ENCODE data around the gene PRPS1L1. TPM values are rescaled to one million over a fixed set of nuclear protein-coding genes. Genes with fewer than 3 reads are reported as not detected.

Gene PRPS1L1
- total RNA-seq, 1 experiment from 2014 or later = not detected

DNA sequence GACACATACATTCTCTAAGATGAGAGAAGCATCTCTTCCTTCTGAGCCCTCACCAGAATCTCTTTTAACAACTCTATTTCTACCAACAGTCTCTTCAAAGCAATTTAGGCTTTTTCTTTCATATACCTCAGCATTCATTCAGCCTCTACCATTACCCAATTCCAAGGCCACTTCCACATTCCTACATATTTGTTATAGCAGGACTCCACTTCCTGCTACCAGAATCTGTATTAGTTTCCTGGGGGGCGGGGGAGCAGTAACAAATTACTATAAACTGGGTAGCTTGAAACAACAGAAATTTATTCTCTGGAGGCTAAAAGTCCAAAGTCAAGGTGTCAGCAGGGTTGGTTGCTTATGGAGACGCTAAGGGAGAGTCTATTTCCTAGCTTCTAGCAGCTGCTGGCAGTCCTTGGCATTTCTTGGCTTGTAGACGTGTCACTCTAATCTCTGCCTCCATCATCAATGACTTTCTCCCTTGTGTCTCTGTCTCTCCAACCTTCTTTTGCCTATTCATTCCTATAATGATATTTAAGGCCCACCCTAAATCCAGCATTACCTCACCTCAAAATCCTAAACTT is 7.4 kb downstream of the PRPS1L1 start:
- Histone ChIP-seq H2AFZ (ENCODE audit: low read length) (no peak overlapping the region), H3K27me3 (ENCODE audit: low read length) (no peaks in the 10 kb centered on the region), H3K36me3 (ENCODE audit: insufficient read depth, low read length) (no peaks in the 10 kb centered on the region), H3K4me2 (ENCODE audit: low read depth, low read length, poor library complexity, severe bottlenecking) (no peak overlapping the region), H3K79me2 (ENCODE audit: low read length) (no peaks in the 10 kb centered on the region), H3K9me2 (replicated peaks; ENCODE audit: insufficient read depth, low read length) (no peaks in the 10 kb centered on the region), H3K9me3 (ENCODE audit: low read length) (no peaks in the 10 kb centered on the region), H3K27ac (ENCODE audit: low read length) (no peak overlapping the region), H3K9ac (ENCODE audit: low read length) (no peak overlapping the region), H4K20me1 (ENCODE audit: insufficient read depth, low read depth, low read length) (no peaks in the 10 kb centered on the region), H3K4me3 (ENCODE audit: low read length) (no peak overlapping the region), H3K4me1 (ENCODE audit: low read length) (no peaks in the 10 kb centered on the region)
- no peak for DNase-seq

DNA sequence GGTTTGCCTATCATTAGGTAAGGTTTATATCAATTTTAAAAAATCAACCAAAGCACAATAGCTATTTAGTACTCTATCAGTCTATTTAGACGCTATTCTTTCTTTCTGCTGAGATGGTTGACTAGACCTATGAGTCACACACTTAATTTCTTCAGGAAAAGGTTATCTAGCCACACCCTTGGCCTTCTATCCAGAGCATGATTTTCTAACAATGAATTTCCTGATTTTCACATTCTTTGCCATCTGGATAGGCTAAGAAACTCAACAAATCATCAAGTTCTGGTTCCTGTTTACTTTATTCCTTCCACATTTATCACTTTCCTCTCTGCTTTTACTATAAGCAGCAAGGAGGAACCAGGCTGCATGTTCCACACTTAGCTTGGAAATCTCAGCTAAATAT is 8.1 kb downstream of the PRPS1L1 start:
- H2AFZ ChIP-seq (ENCODE audit: low read length) = no peak overlapping the region
- H3K9ac ChIP-seq (ENCODE audit: low read length) = no peak overlapping the region
- H3K4me1 ChIP-seq (ENCODE audit: low read length) = no peaks in the 10 kb centered on the region
- no peaks in the 10 kb centered on the region for H4K20me1 ChIP-seq (ENCODE audit: insufficient read depth, low read depth, low read length)
- H3K4me3 ChIP-seq (ENCODE audit: low read length) = no peak overlapping the region
- H3K4me2 ChIP-seq (ENCODE audit: low read depth, low read length, poor library complexity, severe bottlenecking) = no peak overlapping the region
- H3K79me2 ChIP-seq (ENCODE audit: low read length) = no peaks in the 10 kb centered on the region
- no peaks in the 10 kb centered on the region for H3K9me2 ChIP-seq (replicated peaks; ENCODE audit: insufficient read depth, low read length)
- DNase-seq = no peak
- no peaks in the 10 kb centered on the region for H3K27me3 ChIP-seq (ENCODE audit: low read length)
- H3K36me3 ChIP-seq (ENCODE audit: insufficient read depth, low read length) = no peaks in the 10 kb centered on the region
- H3K9me3 ChIP-seq (ENCODE audit: low read length) = no peaks in the 10 kb centered on the region
- no peak overlapping the region for H3K27ac ChIP-seq (ENCODE audit: low read length)

DNA sequence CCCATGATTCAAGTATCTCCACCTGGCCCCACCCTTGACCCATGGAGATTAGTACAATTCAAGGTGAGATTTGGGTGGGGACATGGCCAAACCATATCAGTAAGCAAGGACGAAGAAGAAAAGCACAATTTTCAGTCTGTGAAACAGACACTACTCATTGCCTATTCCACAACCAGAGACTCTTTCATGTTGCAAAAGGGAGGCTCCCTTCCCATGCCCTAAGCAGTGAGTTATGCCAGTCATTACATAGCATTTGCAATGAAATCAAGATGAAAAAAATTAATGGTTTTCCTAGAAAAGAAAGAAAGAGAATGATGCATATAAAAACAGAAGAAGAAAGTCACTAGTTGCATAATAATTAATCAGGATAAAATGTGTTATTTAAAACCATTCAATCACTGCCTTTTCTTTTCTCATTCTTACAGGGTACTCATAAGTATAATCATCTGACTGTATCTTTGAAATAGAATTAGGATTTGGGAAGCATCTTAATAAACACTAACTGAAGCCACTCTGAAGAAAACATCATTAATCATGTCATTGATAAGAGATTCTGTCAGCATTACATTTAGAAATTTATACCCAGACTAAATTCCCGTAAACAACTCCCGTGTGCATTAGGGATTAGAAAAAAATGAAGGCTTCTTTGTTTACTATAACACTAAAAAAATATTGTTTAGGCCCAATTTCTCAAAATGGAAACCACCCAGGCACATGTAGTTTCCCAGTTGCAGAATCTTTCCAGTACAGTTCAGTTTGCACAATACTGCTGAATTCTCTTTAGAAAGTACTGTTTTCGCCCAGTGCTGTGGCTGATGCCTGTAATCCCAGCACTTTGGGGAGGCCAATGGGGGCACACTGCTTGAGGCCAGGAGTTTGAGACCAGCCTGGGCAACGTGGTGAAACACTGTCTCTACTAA is 9.1 kb downstream of the PRPS1L1 start:
- no peak for DNase-seq
- H3K9me3 ChIP-seq (ENCODE audit: low read length) = no peaks in the 10 kb centered on the region
- H3K9me2 ChIP-seq (replicated peaks; ENCODE audit: insufficient read depth, low read length) = no peaks in the 10 kb centered on the region
- no peak overlapping the region for H3K4me3 ChIP-seq (ENCODE audit: low read length)
- no peaks in the 10 kb centered on the region for H3K27me3 ChIP-seq (ENCODE audit: low read length)
- H3K4me1 ChIP-seq (ENCODE audit: low read length) = no peaks in the 10 kb centered on the region
- no peak overlapping the region for H3K4me2 ChIP-seq (ENCODE audit: low read depth, low read length, poor library complexity, severe bottlenecking)
- H4K20me1 ChIP-seq (ENCODE audit: insufficient read depth, low read depth, low read length) = no peaks in the 10 kb centered on the region
- no peak overlapping the region for H3K9ac ChIP-seq (ENCODE audit: low read length)
- H2AFZ ChIP-seq (ENCODE audit: low read length) = no peak overlapping the region
- no peaks in the 10 kb centered on the region for H3K36me3 ChIP-seq (ENCODE audit: insufficient read depth, low read length)
- no peaks in the 10 kb centered on the region for H3K79me2 ChIP-seq (ENCODE audit: low read length)
- no peak overlapping the region for H3K27ac ChIP-seq (ENCODE audit: low read length)

DNA sequence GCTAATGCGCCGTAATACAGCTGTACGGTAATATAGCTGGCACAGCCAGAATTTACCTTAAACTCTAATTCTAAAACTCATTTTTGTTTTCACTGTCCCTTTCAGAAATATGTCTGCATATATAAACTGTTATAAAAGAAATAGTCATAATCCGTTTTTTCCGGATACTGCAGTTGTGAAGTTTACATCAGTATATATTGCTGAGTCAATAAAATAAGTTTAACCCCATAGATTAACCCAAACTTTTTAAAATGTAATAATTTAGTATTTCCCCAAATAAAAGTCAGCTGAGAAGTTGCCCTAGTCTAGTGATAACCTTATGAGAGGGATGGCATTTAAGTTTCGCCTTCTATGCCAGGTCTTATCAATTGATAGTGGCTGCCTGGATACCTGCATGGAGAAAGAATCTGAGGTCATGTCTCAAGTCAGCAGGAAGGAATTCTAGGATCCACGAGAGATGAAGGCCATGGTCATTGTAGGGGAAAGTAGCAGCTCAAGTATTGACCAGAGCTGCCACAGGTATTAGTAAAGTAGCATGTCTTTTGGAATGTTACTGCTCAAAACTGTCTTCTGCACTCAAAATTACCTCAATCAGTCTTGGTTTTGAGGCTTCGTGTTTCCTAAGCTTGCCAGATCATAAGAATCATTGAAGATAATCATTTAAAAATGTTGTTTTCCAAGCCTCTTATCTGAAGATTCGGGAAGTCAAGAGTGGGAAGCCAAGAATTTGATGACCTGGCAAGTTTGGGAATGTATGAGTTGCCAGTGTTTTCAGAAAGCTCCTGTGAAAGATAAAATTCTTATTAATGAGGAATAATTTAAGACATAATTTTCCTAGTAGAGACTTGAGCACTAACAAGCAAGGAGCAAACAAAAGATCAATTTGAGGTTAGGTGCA is 10.8 kb downstream of the PRPS1L1 start:
- Histone ChIP-seq H3K4me3 (ENCODE audit: low read length) (no peak overlapping the region), H3K36me3 (ENCODE audit: insufficient read depth, low read length) (no peaks in the 10 kb centered on the region), H3K9me3 (ENCODE audit: low read length) (no peaks in the 10 kb centered on the region), H4K20me1 (ENCODE audit: insufficient read depth, low read depth, low read length) (no peaks in the 10 kb centered on the region), H3K79me2 (ENCODE audit: low read length) (no peaks in the 10 kb centered on the region), H3K4me1 (ENCODE audit: low read length) (no peaks in the 10 kb centered on the region), H3K9ac (ENCODE audit: low read length) (no peak overlapping the region), H3K9me2 (replicated peaks; ENCODE audit: insufficient read depth, low read length) (no peaks in the 10 kb centered on the region), H3K4me2 (ENCODE audit: low read depth, low read length, poor library complexity, severe bottlenecking) (no peak overlapping the region), H3K27me3 (ENCODE audit: low read length) (no peaks in the 10 kb centered on the region), H3K27ac (ENCODE audit: low read length) (no peak overlapping the region), H2AFZ (ENCODE audit: low read length) (no peak overlapping the region)
- DNase-seq = no peak

DNA sequence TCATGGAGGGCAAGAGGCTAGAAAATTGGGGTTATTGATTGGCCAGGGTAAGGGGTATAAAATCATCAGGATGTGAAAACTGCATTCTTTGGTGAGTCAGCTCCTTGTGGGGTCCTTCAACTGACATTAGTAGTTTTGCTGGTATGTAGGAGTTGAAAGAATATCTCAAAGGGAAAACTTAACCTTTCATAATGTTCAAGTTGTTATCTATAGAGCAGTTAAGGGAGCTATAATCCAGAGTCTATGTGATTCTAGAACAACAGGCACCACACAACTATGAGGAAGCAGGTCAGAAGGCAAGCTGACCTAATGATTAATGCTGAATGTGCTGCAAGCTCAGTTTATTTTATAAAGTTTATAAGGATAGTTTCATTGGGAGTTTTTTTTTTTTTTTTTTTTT is 13.7 kb downstream of the PRPS1L1 start:
- Histone ChIP-seq H2AFZ (ENCODE audit: low read length) (no peak overlapping the region), H3K4me2 (ENCODE audit: low read depth, low read length, poor library complexity, severe bottlenecking) (no peak overlapping the region), H4K20me1 (ENCODE audit: insufficient read depth, low read depth, low read length) (no peaks in the 10 kb centered on the region), H3K4me3 (ENCODE audit: low read length) (no peak overlapping the region), H3K79me2 (ENCODE audit: low read length) (no peaks in the 10 kb centered on the region), H3K27ac (ENCODE audit: low read length) (no peak overlapping the region), H3K9me2 (replicated peaks; ENCODE audit: insufficient read depth, low read length) (no peaks in the 10 kb centered on the region), H3K9ac (ENCODE audit: low read length) (no peak overlapping the region), H3K27me3 (ENCODE audit: low read length) (no peaks in the 10 kb centered on the region), H3K4me1 (ENCODE audit: low read length) (no peaks in the 10 kb centered on the region), H3K36me3 (ENCODE audit: insufficient read depth, low read length) (no peaks in the 10 kb centered on the region), H3K9me3 (ENCODE audit: low read length) (no peaks in the 10 kb centered on the region)
- no peak for DNase-seq

DNA sequence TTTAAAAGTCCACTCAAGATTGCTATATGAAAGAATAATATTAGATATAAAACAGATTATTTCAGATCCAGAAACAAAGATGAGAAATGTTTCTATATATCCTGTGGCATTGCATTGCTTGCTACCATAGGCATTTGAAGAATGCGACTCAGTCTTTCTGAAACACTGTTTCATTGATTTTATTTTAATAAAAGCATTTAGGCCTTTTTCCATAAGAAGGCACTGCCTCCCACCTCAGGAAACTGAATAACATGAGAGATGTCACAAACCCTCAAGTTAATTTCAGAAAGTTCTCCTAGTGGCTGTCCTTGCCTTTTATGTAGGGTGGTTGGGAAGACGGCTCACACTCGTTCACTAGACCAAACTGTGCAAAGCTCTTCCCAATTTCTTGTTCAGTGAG is 23.3 kb downstream of the PRPS1L1 start:
- Histone ChIP-seq H3K4me3 (ENCODE audit: low read length) (no peak overlapping the region), H3K27ac (ENCODE audit: low read length) (no peak overlapping the region), H3K36me3 (ENCODE audit: insufficient read depth, low read length) (no peaks in the 10 kb centered on the region), H3K27me3 (ENCODE audit: low read length) (no peaks in the 10 kb centered on the region), H3K79me2 (ENCODE audit: low read length) (no peaks in the 10 kb centered on the region), H4K20me1 (ENCODE audit: insufficient read depth, low read depth, low read length) (no peaks in the 10 kb centered on the region), H3K9ac (ENCODE audit: low read length) (no peak overlapping the region), H3K4me1 (ENCODE audit: low read length) (no peaks in the 10 kb centered on the region), H3K4me2 (ENCODE audit: low read depth, low read length, poor library complexity, severe bottlenecking) (no peak overlapping the region), H2AFZ (ENCODE audit: low read length) (no peak overlapping the region), H3K9me2 (replicated peaks; ENCODE audit: insufficient read depth, low read length) (no peaks in the 10 kb centered on the region), H3K9me3 (ENCODE audit: low read length) (no peaks in the 10 kb centered on the region)
- DNase-seq = no peak

DNA sequence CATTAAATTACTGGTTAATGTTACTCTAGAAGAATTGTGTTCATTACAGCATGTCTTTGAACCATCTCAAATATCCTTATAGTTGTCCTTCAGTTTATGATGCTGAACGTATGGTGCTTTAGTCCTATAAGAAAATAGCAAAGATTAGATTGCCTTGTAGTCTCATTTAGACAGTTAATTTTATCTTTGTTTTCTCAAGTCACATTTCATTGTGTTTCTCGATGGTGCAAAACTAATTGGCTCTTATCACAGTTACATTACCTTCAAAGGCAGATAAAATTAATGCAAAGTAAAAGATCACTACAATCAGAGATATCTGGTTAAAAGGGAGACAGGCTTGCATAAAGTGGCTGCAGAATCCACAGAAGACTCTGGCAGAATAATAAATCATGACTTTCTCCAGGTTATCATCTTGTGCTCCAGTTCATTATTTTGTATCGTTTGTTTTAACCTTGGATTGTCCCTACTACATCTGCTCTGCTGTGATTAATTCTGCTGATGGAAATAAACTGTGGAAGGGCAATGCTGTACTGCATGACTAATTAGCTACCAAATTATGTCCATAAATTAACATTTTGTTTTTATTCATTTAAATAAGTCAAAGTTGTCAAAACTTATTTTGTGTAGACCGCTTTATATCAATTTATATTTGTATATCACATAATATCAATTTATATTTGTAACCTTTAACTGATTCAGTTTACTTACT is 24.2 kb downstream of the PRPS1L1 start:
- Histone ChIP-seq H3K9me2 (replicated peaks; ENCODE audit: insufficient read depth, low read length) (no peaks in the 10 kb centered on the region), H4K20me1 (ENCODE audit: insufficient read depth, low read depth, low read length) (no peaks in the 10 kb centered on the region), H2AFZ (ENCODE audit: low read length) (no peak overlapping the region), H3K27me3 (ENCODE audit: low read length) (no peaks in the 10 kb centered on the region), H3K4me2 (ENCODE audit: low read depth, low read length, poor library complexity, severe bottlenecking) (no peak overlapping the region), H3K36me3 (ENCODE audit: insufficient read depth, low read length) (no peaks in the 10 kb centered on the region), H3K4me3 (ENCODE audit: low read length) (no peak overlapping the region), H3K9ac (ENCODE audit: low read length) (no peak overlapping the region), H3K27ac (ENCODE audit: low read length) (no peak overlapping the region), H3K4me1 (ENCODE audit: low read length) (no peaks in the 10 kb centered on the region), H3K79me2 (ENCODE audit: low read length) (no peaks in the 10 kb centered on the region), H3K9me3 (ENCODE audit: low read length) (no peaks in the 10 kb centered on the region)
- DNase-seq = no peak
